MM.1S (cell line): Measurements from ENCODE around the gene GFOD2.

Experiments used
- EZH2 ChIP-seq: fragments of 300-600 bp; sonication (generic); optimal IDR thresholded peaks from 2 replicates; pipeline ENCODE3; 2017; ENCODE audit warnings: low read depth, mild to moderate bottlenecking, antibody characterized with exemption, low read length, mixed read lengths
- TF ChIP-seq, protein P1 (sequence below): fragments of 300-600 bp; sonication (generic); IDR thresholded peaks from 2 replicates; pipeline ENCODE4 v1.5.1; 2016; ENCODE audit warnings: antibody characterized with exemption, low read length, mixed read lengths

DNA sequence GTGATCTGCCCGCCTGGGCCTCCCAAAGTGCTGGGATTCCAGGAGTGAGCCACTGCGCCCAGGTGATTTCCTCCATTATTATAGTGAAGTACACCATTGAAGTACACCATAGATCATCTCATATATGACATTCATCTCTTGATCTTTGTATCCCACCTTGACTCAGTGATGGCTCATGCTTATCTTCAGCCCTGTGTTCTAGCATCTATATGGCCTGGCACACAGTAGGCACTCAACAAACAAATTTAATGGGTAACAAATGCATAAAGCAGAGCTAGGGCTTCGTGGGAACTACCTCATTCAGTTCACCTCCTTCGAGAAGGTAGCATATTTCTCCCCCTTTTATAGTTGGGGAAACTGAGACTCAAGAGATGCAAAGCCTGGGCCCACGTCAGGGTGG is 53.5 kb downstream of the GFOD2 start:
- no peak for TF ChIP-seq EZH2
- TF ChIP-seq, protein P1, sequence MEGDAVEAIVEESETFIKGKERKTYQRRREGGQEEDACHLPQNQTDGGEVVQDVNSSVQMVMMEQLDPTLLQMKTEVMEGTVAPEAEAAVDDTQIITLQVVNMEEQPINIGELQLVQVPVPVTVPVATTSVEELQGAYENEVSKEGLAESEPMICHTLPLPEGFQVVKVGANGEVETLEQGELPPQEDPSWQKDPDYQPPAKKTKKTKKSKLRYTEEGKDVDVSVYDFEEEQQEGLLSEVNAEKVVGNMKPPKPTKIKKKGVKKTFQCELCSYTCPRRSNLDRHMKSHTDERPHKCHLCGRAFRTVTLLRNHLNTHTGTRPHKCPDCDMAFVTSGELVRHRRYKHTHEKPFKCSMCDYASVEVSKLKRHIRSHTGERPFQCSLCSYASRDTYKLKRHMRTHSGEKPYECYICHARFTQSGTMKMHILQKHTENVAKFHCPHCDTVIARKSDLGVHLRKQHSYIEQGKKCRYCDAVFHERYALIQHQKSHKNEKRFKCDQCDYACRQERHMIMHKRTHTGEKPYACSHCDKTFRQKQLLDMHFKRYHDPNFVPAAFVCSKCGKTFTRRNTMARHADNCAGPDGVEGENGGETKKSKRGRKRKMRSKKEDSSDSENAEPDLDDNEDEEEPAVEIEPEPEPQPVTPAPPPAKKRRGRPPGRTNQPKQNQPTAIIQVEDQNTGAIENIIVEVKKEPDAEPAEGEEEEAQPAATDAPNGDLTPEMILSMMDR = no peak
